H54 (cell line): ENCODE measurements around the gene ERP29.
"Not testable (repeated sequence)": the region's sequence is repeated elsewhere in the genome, so short reads cannot be mapped to it uniquely, and the experiment has no call there.

ENCODE experiments used
- DNase-seq: peaks from one replicate; pipeline ENCODE4 v3.0.0; 2011; ENCODE audit warnings: low spot score, mixed read lengths; ENCODE audit not compliant: insufficient read length
- FAIRE-seq: peaks from 3 replicates; lab custom pipeline; 2011; peaks lifted over from hg19 to GRCh38; lab: Jason Lieb, UNC
- POLR2A ChIP-seq: IDR thresholded peaks from 2 replicates; pipeline ENCODE4 v1.6.1; 2011; ENCODE audit warnings: low read depth, mild to moderate bottlenecking, low read length

ERP29 gene

GRCh38 chr12:111993292-111994150 lies 19.7 kb upstream of the ERP29 start:
- TF ChIP-seq POLR2A = no peak
- DNase-seq (no peak), FAIRE-seq (peak; percentile 23)

GRCh38 chr12:111994211-111995111 lies 18.8 kb upstream of the ERP29 start:
- FAIRE-seq, DNase-seq: not testable (repeated sequence)

GRCh38 chr12:111995782-111996480 lies 17.3 kb upstream of the ERP29 start:
- DNase-seq = no peak
- FAIRE-seq = no peak
- TF ChIP-seq POLR2A = no peak

- FAIRE-seq (no peak), DNase-seq (no peak)
- no peak for TF ChIP-seq POLR2A
These were observed 15.9 kb upstream of the ERP29 start for GRCh38 chr12:111997300-111997699.

- no peak for FAIRE-seq
- no peak for DNase-seq
- no peak for TF ChIP-seq POLR2A
These were observed 15.2 kb upstream of the ERP29 start for GRCh38 chr12:111998015-111998414.

- FAIRE-seq, DNase-seq: not testable (repeated sequence)
These were observed 14.1 kb upstream of the ERP29 start for GRCh38 chr12:111999129-111999528.

DNA sequence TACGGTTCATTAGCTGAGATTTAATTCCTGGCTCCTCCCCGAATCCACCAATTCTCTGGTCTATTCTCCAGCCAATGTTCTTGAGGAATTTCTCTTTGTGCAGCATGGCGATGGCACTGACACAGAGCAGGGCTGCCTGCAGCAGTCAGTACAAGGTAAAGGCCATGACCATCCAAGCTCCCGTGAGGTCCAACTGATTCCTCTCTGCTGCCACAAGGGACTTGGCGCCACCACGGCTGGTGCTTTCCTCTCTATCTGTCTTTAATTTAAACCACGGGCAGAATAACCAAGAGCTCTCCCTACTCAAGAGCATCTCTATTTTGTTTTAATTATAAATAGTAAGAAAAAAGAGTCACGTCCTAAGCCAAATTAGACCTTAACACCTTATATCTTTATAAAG lies 12.4 kb upstream of the ERP29 start:
- DNase-seq = no peak
- no peak for TF ChIP-seq POLR2A
- FAIRE-seq = no peak

- no peak for FAIRE-seq
These were observed 11.7 kb upstream of the ERP29 start for GRCh38 chr12:112001576-112001975.

GRCh38 chr12:112004041-112004440 lies 9.2 kb upstream of the ERP29 start:
- FAIRE-seq (no peak), DNase-seq (no peak)
- TF ChIP-seq POLR2A = no peak

More at GRCh38 chr12:112001576-112001975, 11.7 kb upstream of the ERP29 start:
- DNase-seq = no peak
- TF ChIP-seq POLR2A = no peak

- FAIRE-seq (peak; percentile 23), DNase-seq (no peak)
- no peak for TF ChIP-seq POLR2A
These were observed 7.5 kb upstream of the ERP29 start for GRCh38 chr12:112005419-112006395.

DNA sequence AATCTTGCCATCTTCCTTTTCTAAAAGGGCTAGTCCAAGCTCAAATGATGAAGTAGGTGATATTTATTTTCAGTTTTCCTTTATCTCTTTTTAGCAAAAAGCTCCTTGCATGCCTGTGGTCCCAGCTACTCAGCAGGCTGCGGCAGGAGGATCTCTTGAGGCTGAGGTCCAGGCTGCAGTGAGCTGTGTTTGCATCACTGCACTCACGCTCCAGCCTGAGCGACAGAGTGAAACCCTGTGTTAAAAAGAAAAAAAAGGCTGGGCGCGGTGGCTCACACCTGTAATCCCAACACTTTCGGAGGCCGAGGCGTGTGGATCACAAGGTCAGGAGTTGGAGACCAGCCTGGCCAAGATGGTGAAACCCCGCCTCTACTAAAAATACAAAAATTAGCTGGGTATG lies 5.3 kb upstream of the ERP29 start:
- FAIRE-seq (no peak), DNase-seq (no peak)
- no peak for TF ChIP-seq POLR2A

- DNase-seq = no peak
- TF ChIP-seq POLR2A = no peak
- FAIRE-seq = no peak
These were observed 4.3 kb upstream of the ERP29 start for GRCh38 chr12:112008918-112009317.

- DNase-seq, FAIRE-seq: not testable (repeated sequence)
These were observed 3.6 kb upstream of the ERP29 start for GRCh38 chr12:112009596-112009995.
